PC-3 (cell line): ENCODE measurements around the gene DHDH. TPM values are rescaled to one million over a fixed set of nuclear protein-coding genes. Genes with fewer than 3 reads are reported as not detected.

Source experiments
- ATAC-seq: fragments of 200-7000 bp; cut with Tn5 transposase; 2 replicates; pipeline ENCODE4 v1.9.1; 2020; ENCODE audit warnings: mild to moderate bottlenecking, moderate library complexity
- BruUV-seq: library from RNA; stranded (reverse); fragments of 400-500 nt; replicated peaks from 2 replicates; lab custom pipeline; 2021; lab: Mats Ljungman, UMichigan
- CTCF ChIA-PET: fragments of 300-600 bp; sonication (Branson Sonifier 250); formaldehyde crosslinking; loops from one replicate; lab custom pipeline; 2022; ENCODE audit warnings: antibody characterized with exemption; lab: Charles Lee
- POLR2A ChIA-PET: fragments of 300-600 bp; sonication (Branson Sonifier 250); formaldehyde crosslinking; loops from one replicate; lab custom pipeline; 2022; ENCODE audit warnings: antibody characterized with exemption; ENCODE audit not compliant: unreplicated experiment; lab: Charles Lee
- DNase-seq: peaks from one replicate; pipeline ENCODE4 v3.0.0-alpha.2; 2015
- H2AFZ ChIP-seq: fragments of 300-600 bp; sonication (generic); 2 replicates; pipeline ENCODE4 v1.6.0; 2016; ENCODE audit warnings: antibody characterized with exemption, low read length
- H3F3A ChIP-seq: fragments of 300-600 bp; sonication (generic); one replicate; pipeline ENCODE4 v1.6.0; 2017; ENCODE audit warnings: antibody characterized with exemption, low read length, control low read depth, mild to moderate bottlenecking; ENCODE audit not compliant: unreplicated experiment
- H3K27ac ChIP-seq: fragments of 300-600 bp; sonication (generic); 2 replicates; pipeline ENCODE4 v1.5.1; 2016; ENCODE audit warnings: mild to moderate bottlenecking, low read length
- H3K27me3 ChIP-seq: fragments of 300-600 bp; sonication (generic); 2 replicates; pipeline ENCODE4 v1.6.1; 2016; ENCODE audit warnings: low read length, mixed read lengths
- H3K36me3 ChIP-seq: fragments of 300-600 bp; sonication (generic); 2 replicates; pipeline ENCODE4 v1.6.1; 2016; ENCODE audit warnings: low read depth, mixed run types, low read length, mixed read lengths
- H3K4me1 ChIP-seq: fragments of 300-600 bp; sonication (generic); 2 replicates; pipeline ENCODE4 v1.5.1; 2016; ENCODE audit warnings: low read length; ENCODE audit not compliant: insufficient read depth
- H3K4me2 ChIP-seq: fragments of 300-600 bp; sonication (generic); 2 replicates; pipeline ENCODE4 v1.6.0; 2016; ENCODE audit warnings: low read length
- H3K4me3 ChIP-seq: fragments of 300-600 bp; sonication (generic); 2 replicates; pipeline ENCODE4 v1.5.1; 2016; ENCODE audit warnings: mild to moderate bottlenecking, low read length, mixed read lengths
- H3K79me2 ChIP-seq: fragments of 300-600 bp; sonication (generic); 2 replicates; pipeline ENCODE4 v1.6.1; 2017; ENCODE audit warnings: low read length, mixed read lengths
- H3K9ac ChIP-seq: fragments of 300-600 bp; sonication (generic); 2 replicates; pipeline ENCODE4 v1.6.0; 2016; ENCODE audit warnings: mild to moderate bottlenecking, low read length
- H3K9me2 ChIP-seq: fragments of 300-600 bp; sonication (generic); replicated peaks from 2 replicates; pipeline ENCODE4 v1.6.1; 2016; ENCODE audit warnings: mixed run types, low read length, mixed read lengths
- H3K9me3 ChIP-seq: fragments of 300-600 bp; sonication (generic); 2 replicates; pipeline ENCODE4 v1.6.1; 2016; ENCODE audit warnings: low read length, mixed read lengths
- H4K20me1 ChIP-seq: fragments of 300-600 bp; sonication (generic); 2 replicates; pipeline ENCODE4 v1.6.1; 2016; ENCODE audit warnings: low read length, mixed read lengths
- CTCF ChIP-seq: fragments of 300-600 bp; sonication (generic); conservative IDR thresholded peaks from 2 replicates; pipeline ENCODE4 v1.5.1; 2017; ENCODE audit warnings: antibody characterized with exemption, low read depth, mild to moderate bottlenecking, low read length
- EZH2 ChIP-seq: fragments of 300-600 bp; sonication (generic); IDR thresholded peaks from one replicate; pipeline ENCODE4 v1.6.1; 2017; ENCODE audit warnings: antibody characterized with exemption, mild to moderate bottlenecking, low read length; ENCODE audit not compliant: unreplicated experiment
- EZH2phosphoT487 ChIP-seq: fragments of 300-600 bp; sonication (generic); IDR thresholded peaks from 2 replicates; pipeline ENCODE4 v1.6.1; 2018; ENCODE audit warnings: mild to moderate bottlenecking, antibody characterized with exemption, low read length, borderline replicate concordance
- intact Hi-C: fragments of 100-400 bp; cut with micrococcal nuclease; formaldehyde crosslinking; loops from 2 replicates; pipeline ENCODE4 v1.9.0; 2023
- total RNA-seq: library from RNA; depleted of rRNA; stranded (reverse); fragments of >200 nt; gene quantifications from 2 replicates; pipeline ENCODE4 v1.2.3, GENCODE V29; 2014

Gene DHDH
- total RNA-seq, 1 experiment from 2014 or later: 1.8 TPM

- no peak for TF ChIP-seq EZH2phosphoT487
- no peak for TF ChIP-seq EZH2
- TF ChIP-seq CTCF: no peak
- H4K20me1 ChIP-seq: no peaks in the 10 kb centered on the region
- no peaks in the 10 kb centered on the region for H3K79me2 ChIP-seq
- no peak for DNase-seq
- H3K36me3 ChIP-seq: no peaks in the 10 kb centered on the region
- no peak overlapping the region for H3K4me2 ChIP-seq
- H3F3A ChIP-seq: no peaks in the 10 kb centered on the region
- no peak overlapping the region for H3K27ac ChIP-seq
- no peak for ATAC-seq
- ChIA-PET CTCF (no interaction called here), POLR2A (no interaction called here)
- intact Hi-C loops: no loop called here
- no TSS peak for BruUV-seq
- H3K27me3 ChIP-seq: no peaks in the 10 kb centered on the region
- H3K9ac ChIP-seq: no peak overlapping the region
- no peak overlapping the region for H2AFZ ChIP-seq
- H3K9me2 ChIP-seq: no peaks in the 10 kb centered on the region
- no peaks in the 10 kb centered on the region for H3K9me3 ChIP-seq
- no peaks in the 10 kb centered on the region for H3K4me1 ChIP-seq
- no peak overlapping the region for H3K4me3 ChIP-seq
Measured at GRCh38 chr19:48945817-48946216, 12.3 kb downstream of the DHDH start.

- H3K27me3 ChIP-seq: no peaks in the 10 kb centered on the region
- no peaks in the 10 kb centered on the region for H3K9me3 ChIP-seq
- H3K4me2 ChIP-seq: no peak overlapping the region
- no peak overlapping the region for H3K27ac ChIP-seq
- H3K9me2 ChIP-seq: no peaks in the 10 kb centered on the region
- BruUV-seq: no TSS peak
- no peak overlapping the region for H2AFZ ChIP-seq
- CTCF ChIA-PET: no interaction called here
- TF ChIP-seq EZH2phosphoT487 (no peak), CTCF (no peak), EZH2 (no peak)
- intact Hi-C loops: no loop called here
- no peaks in the 10 kb centered on the region for H3F3A ChIP-seq
- no peaks in the 10 kb centered on the region for H4K20me1 ChIP-seq
- H3K4me3 ChIP-seq: no peak overlapping the region
- ATAC-seq (no peak), DNase-seq (no peak)
- H3K79me2 ChIP-seq: no peaks in the 10 kb centered on the region
- H3K36me3 ChIP-seq: no peaks in the 10 kb centered on the region
- H3K4me1 ChIP-seq: no peaks in the 10 kb centered on the region
- no peak overlapping the region for H3K9ac ChIP-seq
- POLR2A ChIA-PET: no interaction called here
Measured at GRCh38 chr19:48946463-48947257, 13.2 kb downstream of the DHDH start.

- no peak overlapping the region for H3K4me2 ChIP-seq
- no peaks in the 10 kb centered on the region for H4K20me1 ChIP-seq
- ChIA-PET POLR2A (no interaction called here), CTCF (no interaction called here)
- H3K4me1 ChIP-seq: no peaks in the 10 kb centered on the region
- H3F3A ChIP-seq: no peaks in the 10 kb centered on the region
- DNase-seq (no peak), ATAC-seq (no peak)
- no peaks in the 10 kb centered on the region for H3K36me3 ChIP-seq
- H3K9ac ChIP-seq: no peak overlapping the region
- no peaks in the 10 kb centered on the region for H3K27me3 ChIP-seq
- no peak overlapping the region for H2AFZ ChIP-seq
- H3K79me2 ChIP-seq: no peaks in the 10 kb centered on the region
- no TSS peak for BruUV-seq
- no peak overlapping the region for H3K27ac ChIP-seq
- H3K9me3 ChIP-seq: no peaks in the 10 kb centered on the region
- TF ChIP-seq CTCF (no peak), EZH2 (no peak), EZH2phosphoT487 (no peak)
- H3K9me2 ChIP-seq: no peaks in the 10 kb centered on the region
- intact Hi-C loops: no loop called here
- no peak overlapping the region for H3K4me3 ChIP-seq
Measured at GRCh38 chr19:48947258-48947542, 13.7 kb downstream of the DHDH start.
